ENCODE measurements around the gene LSM10. TPM values are rescaled to one million over a fixed set of nuclear protein-coding genes. Genes with fewer than 3 reads are reported as not detected.
A peak's percentile ranks its signal among the peaks of the same experiment; 100 is the strongest.

The LSM10 gene
- total and polyA plus RNA-seq, 2 of the 4 experiments (the other 2 are of a cell fraction), result 11.7 to 78.9 TPM

GRCh38 chr1:36398370-36398977, 766 bp upstream of the LSM10 start:
- H3K27me3 ChIP-seq (ENCODE audit: control insufficient read depth, insufficient read depth, low read length), result no peaks in the 10 kb centered on the region
- H2BK20ac ChIP-seq (ENCODE audit: low read depth, low read length), result no peak overlapping the region
- peaks cover 7% of the 10 kb centered on the region for H3K36me3 ChIP-seq (ENCODE audit: control insufficient read depth, insufficient read depth, low read length)
- no peak overlapping the region for H3K9ac ChIP-seq (ENCODE audit: low read depth, low read length)
- H3K18ac ChIP-seq (ENCODE audit: low read depth, low read length), result no peak overlapping the region
- WGBS, 2 experiments (ENCODE audit: extremely low coverage in 2 of 2, insufficient read length in 1 of 2), result 68% methylated on average over 3 of the region's 7 CpGs; no CpG with 5 or more reads in 1 of the 2 experiments
- dilution Hi-C loops (cut with HindIII; ENCODE audit: low sequenced_read_pairs, unreplicated experiment) (no loop called here), intact Hi-C loops (cut with micrococcal nuclease) (no loop called here), in situ Hi-C loops (cut with MboI; ENCODE audit: low sequenced_read_pairs) (no loop called here)
- H3K4me2 ChIP-seq (ENCODE audit: low read depth, low read length), result no peak overlapping the region
- POLR2A ChIA-PET (ENCODE audit: unreplicated experiment), result no interaction called here
- H3K4me3 ChIP-seq (ENCODE audit: insufficient read depth, low read depth, low read length), result no peak overlapping the region
- no peak overlapping the region for H2BK15ac ChIP-seq (ENCODE audit: low read depth, low read length)
- no TSS peak for BruUV-seq (replicated peaks)
- CTCF ChIA-PET, result no interaction called here
- peaks cover 15 to 31% of the 10 kb centered on the region in 2 experiments for H3K79me1 ChIP-seq (ENCODE audit: low read depth in 1 of 2, low read length in 2 of 2)
- H2AFZ ChIP-seq (replicated peaks; ENCODE audit: low read length, poor library complexity), result peak overlapping the region; percentile 94
- peak overlapping the region in 1 of 2 experiments; percentile 46; a peak in 1 of 4 replicates for H4K8ac ChIP-seq (ENCODE audit: low read depth in 2 of 2, low read length in 2 of 2)
- no peaks in the 10 kb centered on the region for H3K4me1 ChIP-seq (ENCODE audit: control insufficient read depth, insufficient read depth, low read length)
- H3K4ac ChIP-seq (ENCODE audit: low read depth, low read length), result 0 out of 2 replicates have a peak overlapping the region, but pooled peaks have one; percentile 73
- no peak overlapping the region for H2AK5ac ChIP-seq (ENCODE audit: low read depth, low read length)
- H3K27ac ChIP-seq (ENCODE audit: insufficient read depth, low read length), result no peak overlapping the region
- H2AK9ac ChIP-seq (replicated peaks; ENCODE audit: low read depth, low read length, poor library complexity), result no peak overlapping the region
- H4K20me1 ChIP-seq (ENCODE audit: insufficient read depth, low read length), result no peaks in the 10 kb centered on the region
- no peak overlapping the region for H2BK120ac ChIP-seq (ENCODE audit: low read depth, low read length)
- H4K5ac ChIP-seq (ENCODE audit: low read depth, low read length), result no peak overlapping the region
- H3K9me1 ChIP-seq (ENCODE audit: insufficient read depth, low read length), result peaks cover 9% of the 10 kb centered on the region
- no peak overlapping the region for H2BK5ac ChIP-seq (ENCODE audit: low read depth, low read length, poor library complexity, severe bottlenecking)
- no peak overlapping the region for H3K23ac ChIP-seq (ENCODE audit: low read depth, low read length)
- DNase-seq (no peak), ATAC-seq (ENCODE audit: low read depth) (no peak)
- H3K56ac ChIP-seq (ENCODE audit: extremely low read depth, insufficient read depth, low read length), result no peak overlapping the region
- H4K91ac ChIP-seq (ENCODE audit: insufficient read depth, low read depth, low read length), result 0 out of 2 replicates have a peak overlapping the region, but pooled peaks have one; percentile 42
- H3K9me3 ChIP-seq (ENCODE audit: control insufficient read depth, insufficient read depth, low read length), result no peaks in the 10 kb centered on the region
- TF ChIP-seq CEBPB (IDR thresholded peaks at IDR 0.05; ENCODE audit: low read depth, low read length) (no peak), USF2 (IDR thresholded peaks at IDR 0.05; ENCODE audit: low read depth, low read length) (no peak), POLR2A (IDR thresholded peaks at IDR 0.05; ENCODE audit: low read depth, low read length) (no peak), FOS (IDR thresholded peaks at IDR 0.05; ENCODE audit: low read depth, low read length) (no peak), MAZ (IDR thresholded peaks at IDR 0.05; ENCODE audit: borderline replicate concordance, low read depth, low read length) (no peak), ELK1 (IDR thresholded peaks at IDR 0.05; ENCODE audit: borderline replicate concordance, low read depth, low read length) (no peak), MXI1 (IDR thresholded peaks at IDR 0.05; ENCODE audit: borderline replicate concordance, low read depth, low read length) (no peak)
- H3K14ac ChIP-seq (replicated peaks; ENCODE audit: low read depth, low read length), result no peak overlapping the region
